GM12874 (cell line): Measurements from ENCODE around the gene MOCS2.

Experiments
- TF ChIP-seq, protein P1 (sequence below): IDR thresholded peaks from 2 replicates; pipeline ENCODE4 v1.5.1; 2011; ENCODE audit warnings: low read depth, mild to moderate bottlenecking, control low read depth, low read length, moderate library complexity; ENCODE audit not compliant: insufficient read depth

The MOCS2 gene

DNA sequence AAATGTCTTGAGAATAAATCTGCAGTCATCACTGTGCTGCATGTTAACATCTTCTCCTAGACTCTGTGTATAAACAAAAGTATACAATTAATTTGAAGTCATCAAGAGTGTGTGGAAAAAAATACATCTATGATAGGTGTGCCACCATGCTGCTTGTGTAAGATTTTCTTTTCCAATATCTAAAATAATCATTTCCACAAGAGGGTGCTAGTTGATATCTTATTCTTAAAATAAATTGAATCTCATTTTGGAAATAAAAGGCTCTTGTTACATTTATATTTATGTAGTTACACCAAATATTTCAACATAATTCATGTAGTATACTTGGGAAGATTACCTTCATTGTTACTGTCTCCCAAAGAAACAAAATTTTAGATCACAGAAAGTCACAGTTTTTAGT, 14.1 kb upstream of the MOCS2 start:
- TF ChIP-seq, protein P1, sequence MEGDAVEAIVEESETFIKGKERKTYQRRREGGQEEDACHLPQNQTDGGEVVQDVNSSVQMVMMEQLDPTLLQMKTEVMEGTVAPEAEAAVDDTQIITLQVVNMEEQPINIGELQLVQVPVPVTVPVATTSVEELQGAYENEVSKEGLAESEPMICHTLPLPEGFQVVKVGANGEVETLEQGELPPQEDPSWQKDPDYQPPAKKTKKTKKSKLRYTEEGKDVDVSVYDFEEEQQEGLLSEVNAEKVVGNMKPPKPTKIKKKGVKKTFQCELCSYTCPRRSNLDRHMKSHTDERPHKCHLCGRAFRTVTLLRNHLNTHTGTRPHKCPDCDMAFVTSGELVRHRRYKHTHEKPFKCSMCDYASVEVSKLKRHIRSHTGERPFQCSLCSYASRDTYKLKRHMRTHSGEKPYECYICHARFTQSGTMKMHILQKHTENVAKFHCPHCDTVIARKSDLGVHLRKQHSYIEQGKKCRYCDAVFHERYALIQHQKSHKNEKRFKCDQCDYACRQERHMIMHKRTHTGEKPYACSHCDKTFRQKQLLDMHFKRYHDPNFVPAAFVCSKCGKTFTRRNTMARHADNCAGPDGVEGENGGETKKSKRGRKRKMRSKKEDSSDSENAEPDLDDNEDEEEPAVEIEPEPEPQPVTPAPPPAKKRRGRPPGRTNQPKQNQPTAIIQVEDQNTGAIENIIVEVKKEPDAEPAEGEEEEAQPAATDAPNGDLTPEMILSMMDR: no peak

DNA sequence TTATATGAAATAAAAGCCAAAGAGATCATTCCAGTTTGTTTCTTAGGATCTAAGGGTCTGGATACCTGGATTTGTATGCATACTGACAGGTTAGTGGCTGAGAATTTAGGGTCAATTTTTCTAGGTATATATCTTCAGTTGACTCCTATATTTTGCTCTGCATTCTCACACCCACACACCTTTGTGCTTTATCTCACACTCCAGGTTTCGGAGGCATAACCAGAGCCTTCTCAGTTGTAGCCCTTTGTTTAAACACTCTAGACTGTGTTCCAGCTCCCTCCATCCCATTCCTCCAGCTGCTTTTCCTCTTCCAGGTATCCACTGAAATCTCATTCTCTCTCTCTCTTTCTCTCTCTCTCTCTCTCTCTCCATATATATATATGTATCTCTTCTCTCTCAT, 10.6 kb upstream of the MOCS2 start:
- TF ChIP-seq, protein P1: no peak

DNA sequence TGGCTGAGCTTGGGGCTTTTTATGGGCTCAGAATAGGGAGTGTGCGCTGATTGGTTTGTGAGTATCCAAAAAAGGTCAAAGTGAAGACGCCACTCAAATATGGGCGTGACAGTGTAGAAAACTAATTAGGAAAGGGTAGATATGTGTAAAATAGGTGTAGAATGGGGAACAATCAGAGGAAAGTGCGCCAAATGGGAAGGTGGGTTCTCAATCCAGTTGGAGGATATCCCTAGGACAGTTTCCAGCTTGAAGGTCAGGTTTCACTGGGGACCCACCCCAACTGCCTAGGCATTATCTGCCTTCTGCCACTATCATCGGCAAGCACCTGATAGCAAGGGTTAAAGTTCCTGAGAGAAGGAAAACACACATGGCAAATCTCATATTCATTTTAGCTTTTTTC, 9.3 kb upstream of the MOCS2 start:
- TF ChIP-seq, protein P1: no peak

DNA sequence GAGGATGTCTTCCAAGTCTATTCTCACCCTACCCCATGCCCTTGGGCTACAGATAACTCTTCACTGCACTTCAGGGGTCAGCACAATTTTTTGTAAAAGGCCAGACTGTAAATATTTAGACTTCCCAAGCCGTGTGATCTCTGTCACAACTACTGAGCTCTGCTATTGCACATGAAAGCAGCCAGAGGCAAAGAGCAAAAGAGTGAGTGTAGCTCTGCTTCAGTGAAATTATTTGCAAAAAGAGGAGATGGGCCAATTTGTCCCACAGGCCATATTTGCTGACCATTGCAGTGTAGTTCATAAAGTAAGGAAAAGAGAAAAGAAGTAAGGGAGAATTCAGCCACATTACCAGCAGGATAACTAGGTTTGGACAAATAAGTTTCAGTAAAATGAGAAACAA, 7.0 kb upstream of the MOCS2 start:
- TF ChIP-seq, protein P1: no peak

DNA sequence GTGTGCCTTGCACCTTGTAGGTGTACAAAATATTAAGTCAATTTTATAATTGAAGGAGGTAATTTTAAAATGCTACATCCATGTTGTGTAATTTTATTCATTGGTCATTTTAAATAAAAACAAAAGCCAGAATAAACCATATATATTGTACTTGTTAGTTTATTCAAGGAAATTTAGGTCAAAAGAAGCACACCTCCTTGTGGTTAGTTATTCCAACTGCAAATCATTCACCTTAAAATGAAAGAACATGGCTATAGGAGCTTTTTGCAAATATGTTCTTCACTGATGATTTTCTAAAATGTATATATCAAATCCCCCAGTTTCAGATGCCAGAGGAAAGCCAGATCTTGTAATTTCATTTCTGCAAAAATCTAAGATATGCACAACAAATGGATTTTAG, 5.4 kb upstream of the MOCS2 start:
- TF ChIP-seq, protein P1: no peak

DNA sequence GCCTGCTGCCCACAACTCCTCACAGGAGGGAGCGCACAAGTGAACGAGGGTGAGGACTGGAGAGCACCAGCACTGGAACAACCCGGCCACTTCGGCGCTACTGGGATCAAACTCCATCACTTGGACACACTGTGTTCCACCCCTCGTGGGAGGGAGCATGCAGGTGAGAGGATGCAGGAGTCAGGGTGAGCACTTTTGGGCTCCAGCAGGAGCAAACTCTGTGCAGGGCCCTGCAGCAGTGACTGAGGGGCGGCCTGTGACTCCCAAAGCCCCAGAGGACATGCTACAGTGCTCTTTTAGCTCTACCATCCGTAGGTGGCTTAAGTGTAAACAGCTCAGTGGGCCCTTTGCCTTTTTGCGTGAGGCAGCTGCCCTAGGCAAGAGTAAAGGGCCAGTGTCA, 4.4 kb upstream of the MOCS2 start:
- TF ChIP-seq, protein P1: no peak

DNA sequence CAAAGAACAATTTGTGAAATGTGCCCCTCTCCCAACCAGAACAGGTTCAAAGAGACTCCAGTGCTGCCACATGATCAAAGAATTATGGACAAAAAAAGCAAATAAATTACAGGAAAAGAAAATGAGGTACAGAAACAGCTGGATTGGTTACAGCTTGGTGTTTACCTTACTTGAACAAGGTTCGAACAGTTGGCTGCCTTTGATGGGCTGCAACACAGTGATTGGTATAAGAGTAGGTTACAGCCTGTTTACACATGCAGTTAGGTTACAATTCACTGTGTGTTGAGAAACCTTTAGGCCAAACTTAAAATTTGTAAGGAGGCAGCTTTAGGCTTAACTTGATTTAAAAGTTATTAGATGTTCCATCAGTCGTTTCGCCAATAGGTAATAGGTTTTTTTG, 3.4 kb upstream of the MOCS2 start:
- TF ChIP-seq, protein P1: no peak

DNA sequence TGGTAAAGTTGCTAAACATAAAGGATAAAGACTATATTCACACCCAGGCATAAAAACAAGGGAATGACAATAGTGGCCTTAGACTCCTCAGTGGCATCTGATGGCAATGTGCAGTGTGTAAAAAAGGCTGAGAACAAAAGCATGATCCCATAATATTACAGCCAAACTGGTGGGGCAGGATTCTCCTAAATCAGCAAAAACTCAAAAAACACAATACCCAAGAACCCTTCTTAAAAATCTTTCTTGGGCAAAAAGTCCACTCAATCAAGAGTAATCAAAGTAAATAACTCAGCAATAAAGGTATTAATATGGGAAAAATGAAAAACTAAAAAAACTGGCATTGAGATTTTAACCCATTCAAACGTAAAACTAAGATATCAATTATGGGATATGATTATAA, 1.6 kb upstream of the MOCS2 start:
- TF ChIP-seq, protein P1: no peak
